ENCODE data around the gene CSNK1E.
"Not testable (repeated sequence)": the region's sequence is repeated elsewhere in the genome, so short reads cannot be mapped to it uniquely, and the experiment has no call there.

CSNK1E gene

DNA sequence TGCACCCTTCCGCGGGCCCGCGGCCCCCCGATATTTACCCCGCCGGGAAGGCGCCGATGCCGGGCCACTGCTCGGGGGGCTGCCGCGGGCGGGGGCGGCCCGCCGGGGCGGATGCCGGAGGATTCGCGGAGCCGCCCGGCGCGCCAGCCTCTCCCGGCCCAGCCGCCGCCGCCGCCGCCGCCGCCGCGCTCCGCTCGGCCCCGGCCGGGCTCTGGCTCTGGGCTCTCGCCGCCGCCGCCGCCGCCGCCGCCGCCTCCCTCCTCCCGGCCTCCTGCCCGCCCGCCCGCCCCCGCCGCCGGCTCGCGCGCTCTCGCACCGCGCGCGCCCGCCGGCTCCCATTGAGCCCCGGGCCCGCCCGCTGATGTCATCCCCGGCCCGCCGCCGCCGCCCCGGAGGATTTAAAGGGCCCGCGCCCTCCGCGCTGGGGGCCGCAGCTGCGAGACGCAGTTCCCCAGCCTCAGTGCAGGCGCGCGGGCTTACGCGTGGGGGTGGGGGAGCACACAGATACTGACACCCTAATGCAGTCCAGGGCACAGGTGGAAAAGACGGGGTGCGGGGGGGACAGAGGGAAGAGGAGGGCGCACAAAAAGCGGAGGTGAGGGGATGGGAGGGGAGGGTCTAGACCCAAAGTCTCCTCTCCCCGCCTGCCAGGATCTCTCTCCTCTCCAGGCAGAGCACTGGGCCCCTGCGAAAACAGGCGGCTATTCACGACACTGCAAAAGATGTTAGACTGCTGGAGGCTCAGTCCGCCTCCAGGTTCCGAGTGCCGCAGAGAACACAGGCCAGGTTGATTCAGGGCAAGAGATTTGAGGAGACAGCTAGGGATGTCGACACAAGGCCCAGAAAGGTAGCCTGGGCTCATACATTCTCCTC, at the start of gene CSNK1E:
CSNK1E (minus strand) TSS at position 312 of the 873 bp plus-strand sequence. CDS start 3,276 bp downstream, outside the sequence.
- Mint-ChIP-seq H3K4me1 (ENCODE audit: low read depth) (peaks cover 37% of the 10 kb centered on the region), H3K27me3 (ENCODE audit: low read depth) (no peaks in the 10 kb centered on the region), H3K36me3 (ENCODE audit: low read depth) (peaks cover 2% of the 10 kb centered on the region), H3K9me3 (no peaks in the 10 kb centered on the region), H3K4me3 (peak within 1 kb of the TSS; percentile 90), H3K27ac (peak within 1 kb of the TSS; percentile 93)
- DNase-seq (ENCODE audit: low spot score) = peak; percentile 75

DNA sequence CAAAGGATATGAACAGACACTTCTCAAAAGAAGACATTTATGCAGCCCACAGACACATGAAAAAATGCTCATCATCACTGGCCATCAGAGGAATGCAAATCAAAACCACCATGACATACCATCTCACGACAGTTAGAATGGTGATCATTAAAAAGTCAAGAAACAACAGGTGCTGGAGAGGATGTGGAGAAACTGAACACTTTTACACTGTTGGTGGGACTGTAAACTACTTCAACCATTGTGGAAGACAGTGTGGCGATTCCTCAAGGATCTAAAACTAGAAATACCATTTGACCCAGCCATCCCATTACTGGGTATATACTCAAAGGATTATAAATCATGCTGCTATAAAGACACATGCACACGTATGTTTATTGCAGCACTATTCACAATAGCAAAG, 48.6 kb upstream of the CSNK1E start:
- not testable (repeated sequence) for H3K9me3 Mint-ChIP-seq; H3K27me3 Mint-ChIP-seq (ENCODE audit: low read depth); DNase-seq (ENCODE audit: low spot score); H3K27ac Mint-ChIP-seq; H3K4me3 Mint-ChIP-seq; H3K4me1 Mint-ChIP-seq (ENCODE audit: low read depth)
- peaks cover 26% of the 10 kb centered on the region for H3K36me3 Mint-ChIP-seq (ENCODE audit: low read depth)

GRCh38 chr22:38365174-38365573, 47.9 kb upstream of the CSNK1E start:
- H3K4me1 Mint-ChIP-seq (ENCODE audit: low read depth); H3K27me3 Mint-ChIP-seq (ENCODE audit: low read depth); DNase-seq (ENCODE audit: low spot score); H3K9me3 Mint-ChIP-seq; H3K4me3 Mint-ChIP-seq; H3K27ac Mint-ChIP-seq: not testable (repeated sequence)
- H3K36me3 Mint-ChIP-seq (ENCODE audit: low read depth) = peaks cover 26% of the 10 kb centered on the region

GRCh38 chr22:38360560-38360959, 43.3 kb upstream of the CSNK1E start:
- not testable (repeated sequence) for DNase-seq (ENCODE audit: low spot score); H3K27ac Mint-ChIP-seq; H3K4me1 Mint-ChIP-seq (ENCODE audit: low read depth); H3K27me3 Mint-ChIP-seq (ENCODE audit: low read depth); H3K9me3 Mint-ChIP-seq; H3K4me3 Mint-ChIP-seq
- H3K36me3 Mint-ChIP-seq (ENCODE audit: low read depth) = peaks cover 20% of the 10 kb centered on the region

DNA sequence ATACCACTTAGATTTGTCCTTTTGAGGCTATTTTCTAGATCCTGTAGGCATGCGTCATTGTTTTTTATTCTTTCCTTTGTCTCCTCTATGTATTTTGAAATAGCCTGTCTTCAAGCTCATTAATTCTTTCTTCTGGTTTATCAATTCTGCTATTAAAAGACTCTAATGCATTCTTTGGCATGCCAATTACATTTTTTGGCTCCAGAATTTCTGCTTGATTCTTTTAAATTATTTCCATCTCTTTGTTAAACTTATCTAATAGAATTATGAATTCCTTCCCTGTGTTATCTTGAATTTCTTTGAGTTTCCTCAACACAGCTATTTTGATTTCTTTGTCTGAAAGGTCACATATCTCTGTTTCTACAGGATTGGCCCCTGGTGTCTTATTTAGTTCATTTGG, 42.6 kb upstream of the CSNK1E start:
- not testable (repeated sequence) for H3K27me3 Mint-ChIP-seq (ENCODE audit: low read depth); H3K27ac Mint-ChIP-seq; H3K4me3 Mint-ChIP-seq; DNase-seq (ENCODE audit: low spot score); H3K9me3 Mint-ChIP-seq; H3K4me1 Mint-ChIP-seq (ENCODE audit: low read depth)
- peaks cover 14% of the 10 kb centered on the region for H3K36me3 Mint-ChIP-seq (ENCODE audit: low read depth)

DNA sequence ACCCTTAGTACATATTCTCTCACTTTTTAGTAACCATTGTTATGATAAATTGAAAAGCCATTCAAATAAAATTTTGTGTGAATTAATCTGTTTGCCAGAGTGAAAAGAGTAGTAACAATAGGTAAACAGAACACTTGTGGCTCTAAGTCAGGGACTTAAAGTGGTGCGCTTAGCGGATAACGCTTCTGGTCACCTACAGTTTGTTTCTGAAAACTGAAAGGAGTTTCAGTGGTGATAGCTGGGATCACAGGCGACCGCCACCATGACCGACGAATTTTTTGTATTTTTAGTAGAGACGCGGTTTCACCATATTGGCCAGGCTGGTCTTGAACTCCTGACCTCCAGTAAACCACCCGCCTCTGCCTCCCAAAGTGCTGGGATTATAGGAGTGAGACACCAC, 40.7 kb upstream of the CSNK1E start:
- DNase-seq (ENCODE audit: low spot score); H3K27ac Mint-ChIP-seq; H3K4me1 Mint-ChIP-seq (ENCODE audit: low read depth); H3K36me3 Mint-ChIP-seq (ENCODE audit: low read depth); H3K4me3 Mint-ChIP-seq; H3K9me3 Mint-ChIP-seq; H3K27me3 Mint-ChIP-seq (ENCODE audit: low read depth): not testable (repeated sequence)

GRCh38 chr22:38355275-38355674, 38.0 kb upstream of the CSNK1E start:
- Mint-ChIP-seq H3K27me3 (ENCODE audit: low read depth) (no peaks in the 10 kb centered on the region), H3K4me1 (ENCODE audit: low read depth) (no peaks in the 10 kb centered on the region), H3K4me3 (no peak overlapping the region), H3K36me3 (ENCODE audit: low read depth) (peaks cover 8% of the 10 kb centered on the region), H3K27ac (no peak overlapping the region), H3K9me3 (no peaks in the 10 kb centered on the region)
- no peak for DNase-seq (ENCODE audit: low spot score)

DNA sequence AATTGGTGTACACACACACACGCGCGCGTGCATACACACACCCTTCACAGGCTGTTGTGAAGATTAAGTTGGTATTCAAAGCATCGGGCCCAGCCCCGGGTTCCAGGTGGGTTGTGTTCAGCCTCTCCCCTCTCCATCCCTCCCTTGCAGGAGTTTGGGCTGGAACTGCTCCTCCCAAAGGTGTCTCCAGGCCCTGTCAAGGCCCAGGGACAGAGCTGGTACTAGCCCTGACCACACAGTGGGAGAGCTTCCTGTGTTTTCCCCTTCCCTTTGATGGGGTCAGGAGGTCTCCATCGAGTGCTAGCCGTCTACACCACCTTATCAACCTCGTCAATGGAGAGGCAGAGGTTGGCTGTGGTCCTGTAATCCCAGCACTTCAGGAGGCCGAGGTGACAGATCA, 36.5 kb upstream of the CSNK1E start:
- no peak overlapping the region for H3K27ac Mint-ChIP-seq
- H3K4me3 Mint-ChIP-seq = no peak overlapping the region
- no peaks in the 10 kb centered on the region for H3K9me3 Mint-ChIP-seq

DNA sequence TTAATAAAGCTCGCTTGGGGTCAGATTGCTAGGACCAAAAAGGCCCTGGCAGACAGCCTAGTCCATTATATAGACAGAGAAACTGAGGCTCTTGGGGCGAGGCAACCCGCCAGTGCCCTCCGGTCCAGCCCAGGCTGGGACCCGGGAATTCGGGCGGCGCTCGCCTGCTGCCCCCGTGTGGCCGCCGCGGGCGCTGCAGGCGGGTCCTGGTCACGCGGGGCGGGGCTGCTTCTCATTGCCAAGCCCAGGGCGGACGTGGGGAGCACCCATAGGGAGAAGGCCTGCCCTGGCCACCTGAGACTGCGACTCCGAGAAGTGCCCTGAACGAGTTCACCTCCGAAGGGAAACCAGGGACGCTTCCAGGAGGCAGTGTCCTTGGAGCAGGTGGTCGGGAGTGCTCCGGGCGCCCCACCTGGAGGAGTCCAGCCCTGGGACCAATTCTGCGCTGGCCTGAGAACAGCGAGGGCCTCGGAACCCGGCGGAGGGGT, 36.0 kb upstream of the CSNK1E start:
- H3K4me3 Mint-ChIP-seq = no peak overlapping the region
- H3K9me3 Mint-ChIP-seq = no peaks in the 10 kb centered on the region
- no peaks in the 10 kb centered on the region for H3K27me3 Mint-ChIP-seq (ENCODE audit: low read depth)
- H3K27ac Mint-ChIP-seq = no peak overlapping the region
- peak; percentile 59 for DNase-seq (ENCODE audit: low spot score)
- H3K4me1 Mint-ChIP-seq (ENCODE audit: low read depth) = no peaks in the 10 kb centered on the region
- no peaks in the 10 kb centered on the region for H3K36me3 Mint-ChIP-seq (ENCODE audit: low read depth)

More for the DNA sequence above, 36.5 kb upstream of the CSNK1E start:
- Mint-ChIP-seq H3K36me3 (ENCODE audit: low read depth) (no peaks in the 10 kb centered on the region), H3K27me3 (ENCODE audit: low read depth) (no peaks in the 10 kb centered on the region), H3K4me1 (ENCODE audit: low read depth) (no peaks in the 10 kb centered on the region)
- no peak for DNase-seq (ENCODE audit: low spot score)

- Mint-ChIP-seq H3K4me1 (ENCODE audit: low read depth) (no peaks in the 10 kb centered on the region), H3K27me3 (ENCODE audit: low read depth) (no peaks in the 10 kb centered on the region), H3K36me3 (ENCODE audit: low read depth) (no peaks in the 10 kb centered on the region), H3K27ac (no peak overlapping the region), H3K4me3 (no peak overlapping the region), H3K9me3 (no peaks in the 10 kb centered on the region)
- DNase-seq (ENCODE audit: low spot score) = no peak
Measured at GRCh38 chr22:38352436-38352835, 35.2 kb upstream of the CSNK1E start.

DNA sequence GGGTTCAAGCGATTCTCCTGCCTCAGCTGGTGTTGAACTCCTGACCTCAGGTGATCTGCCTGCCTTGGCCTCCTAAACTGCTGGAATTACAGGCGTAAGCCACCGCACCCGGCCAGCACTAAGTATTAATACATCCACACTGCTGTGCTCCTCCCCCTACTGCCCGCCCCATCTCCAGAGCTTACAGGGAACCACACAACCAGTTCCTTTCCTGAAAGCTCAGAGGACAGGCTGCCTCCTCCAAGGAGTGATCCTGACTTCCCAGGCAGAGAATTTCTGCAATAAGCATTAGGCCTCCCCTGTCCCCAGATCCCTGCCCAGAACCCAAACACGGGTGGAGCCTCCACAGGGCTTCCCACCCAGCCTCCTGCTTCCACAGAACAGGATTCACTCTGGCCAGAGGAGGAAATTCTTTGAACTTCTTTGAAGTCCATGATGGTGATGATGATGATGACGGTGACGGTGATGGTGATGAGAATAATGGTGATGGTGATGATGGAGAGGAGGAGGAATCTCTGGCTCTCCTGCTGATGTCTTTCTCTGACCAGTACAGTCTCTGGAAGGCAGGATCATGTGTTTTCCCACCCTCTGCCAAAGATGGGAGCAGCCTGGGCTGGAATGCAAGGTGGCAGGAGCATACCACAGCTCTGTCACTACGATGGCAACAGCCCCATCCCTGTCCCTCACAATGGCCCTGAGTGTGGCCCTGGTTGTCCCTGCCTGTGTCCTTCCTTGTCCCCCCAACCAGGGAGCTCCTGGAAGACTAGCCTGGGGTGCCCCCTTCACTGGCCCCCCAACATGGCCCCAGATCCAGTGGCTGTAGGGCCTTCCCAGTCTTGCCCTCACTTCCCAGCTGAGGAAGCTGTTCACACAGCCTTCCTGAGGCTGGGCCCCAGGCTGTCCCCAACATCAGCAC, 33.5 kb upstream of the CSNK1E start:
- H3K27ac Mint-ChIP-seq = no peak overlapping the region
- H3K4me3 Mint-ChIP-seq = no peak overlapping the region
- H3K9me3 Mint-ChIP-seq = no peaks in the 10 kb centered on the region
- H3K27me3 Mint-ChIP-seq (ENCODE audit: low read depth) = no peaks in the 10 kb centered on the region
- H3K36me3 Mint-ChIP-seq (ENCODE audit: low read depth) = no peaks in the 10 kb centered on the region
- peak; percentile 2 for DNase-seq (ENCODE audit: low spot score)
- no peaks in the 10 kb centered on the region for H3K4me1 Mint-ChIP-seq (ENCODE audit: low read depth)

DNA sequence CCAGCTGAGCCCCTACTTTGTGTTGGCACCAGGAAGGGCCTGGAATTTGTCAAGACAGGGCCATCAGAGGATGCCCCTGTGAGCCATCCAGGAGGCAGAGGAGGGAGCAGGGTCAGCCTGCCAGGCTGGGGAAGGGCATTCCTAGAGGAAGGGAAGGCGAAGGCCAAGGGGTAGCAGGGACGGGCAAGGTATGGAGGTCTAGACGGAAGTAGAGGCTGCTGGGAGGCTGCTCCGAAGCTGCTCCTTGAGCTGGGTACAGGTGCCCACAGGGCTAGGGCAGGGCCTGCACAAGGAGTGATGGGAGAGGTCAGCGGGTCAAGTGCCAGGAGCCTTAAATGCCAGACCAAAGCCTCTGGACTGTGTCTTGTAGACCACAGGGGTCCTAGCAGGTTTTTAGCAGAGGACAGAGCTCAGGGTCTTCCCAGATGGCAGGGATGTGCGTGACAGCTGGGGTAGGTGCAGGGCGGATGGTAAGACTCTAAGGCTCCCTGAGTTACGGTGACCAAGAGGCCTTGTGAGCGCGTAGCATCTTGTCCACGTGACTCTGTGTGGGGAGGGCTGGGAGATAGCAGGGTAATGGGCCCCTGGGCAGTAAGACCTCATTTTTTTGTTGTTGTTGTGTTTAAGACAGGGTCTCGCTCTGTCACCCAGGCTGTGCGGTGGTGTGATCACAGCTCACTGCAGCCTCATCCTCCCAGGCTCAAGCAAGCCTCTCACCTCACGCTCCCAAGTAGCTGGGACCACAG, 31.7 kb upstream of the CSNK1E start:
- Mint-ChIP-seq H3K27ac (no peak overlapping the region), H3K36me3 (ENCODE audit: low read depth) (no peaks in the 10 kb centered on the region), H3K4me3 (no peak overlapping the region), H3K27me3 (ENCODE audit: low read depth) (no peaks in the 10 kb centered on the region), H3K4me1 (ENCODE audit: low read depth) (no peaks in the 10 kb centered on the region), H3K9me3 (no peaks in the 10 kb centered on the region)
- peak; percentile 3 for DNase-seq (ENCODE audit: low spot score)

GRCh38 chr22:38347944-38348750, 30.9 kb upstream of the CSNK1E start:
- H3K27ac Mint-ChIP-seq = no peak overlapping the region
- no peaks in the 10 kb centered on the region for H3K9me3 Mint-ChIP-seq
- no peaks in the 10 kb centered on the region for H3K4me1 Mint-ChIP-seq (ENCODE audit: low read depth)
- no peaks in the 10 kb centered on the region for H3K36me3 Mint-ChIP-seq (ENCODE audit: low read depth)
- no peak overlapping the region for H3K4me3 Mint-ChIP-seq
- peak; percentile 3 for DNase-seq (ENCODE audit: low spot score)
- peaks cover 2% of the 10 kb centered on the region for H3K27me3 Mint-ChIP-seq (ENCODE audit: low read depth)
